ENCODE data around the gene SCO2.

Gene SCO2

DNA sequence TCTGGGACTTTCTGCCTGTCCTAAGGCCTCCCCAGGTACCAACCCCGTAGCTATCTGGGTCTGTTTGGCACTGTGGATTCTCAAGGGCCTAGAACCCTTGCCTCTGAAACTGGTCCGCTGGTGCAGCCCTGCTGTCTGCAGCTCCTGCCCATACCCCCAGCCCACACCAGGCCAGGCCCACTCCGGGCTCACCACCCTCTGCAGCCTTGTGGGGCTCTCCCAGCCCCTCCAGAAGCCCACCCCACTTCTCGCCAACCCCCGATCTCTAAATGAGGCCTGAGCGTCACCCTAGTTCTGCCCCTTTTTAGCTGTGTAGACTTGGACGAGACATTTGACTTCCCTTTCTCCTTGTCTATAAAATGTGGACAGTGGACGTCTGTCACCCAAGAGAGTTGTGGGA lies 25.0 kb upstream of the SCO2 start:
- H3K4me3 ChIP-seq (ENCODE audit: low read depth, low read length): no peak overlapping the region
- in situ Hi-C loops (cut with HindIII; ENCODE audit: low sequenced_read_pairs): no loop called here
- no peak for DNase-seq (ENCODE audit: low read depth, low spot score)
- no peak for TF ChIP-seq CTCF (IDR thresholded peaks at IDR 0.05; ENCODE audit: low read depth, low read length)

DNA sequence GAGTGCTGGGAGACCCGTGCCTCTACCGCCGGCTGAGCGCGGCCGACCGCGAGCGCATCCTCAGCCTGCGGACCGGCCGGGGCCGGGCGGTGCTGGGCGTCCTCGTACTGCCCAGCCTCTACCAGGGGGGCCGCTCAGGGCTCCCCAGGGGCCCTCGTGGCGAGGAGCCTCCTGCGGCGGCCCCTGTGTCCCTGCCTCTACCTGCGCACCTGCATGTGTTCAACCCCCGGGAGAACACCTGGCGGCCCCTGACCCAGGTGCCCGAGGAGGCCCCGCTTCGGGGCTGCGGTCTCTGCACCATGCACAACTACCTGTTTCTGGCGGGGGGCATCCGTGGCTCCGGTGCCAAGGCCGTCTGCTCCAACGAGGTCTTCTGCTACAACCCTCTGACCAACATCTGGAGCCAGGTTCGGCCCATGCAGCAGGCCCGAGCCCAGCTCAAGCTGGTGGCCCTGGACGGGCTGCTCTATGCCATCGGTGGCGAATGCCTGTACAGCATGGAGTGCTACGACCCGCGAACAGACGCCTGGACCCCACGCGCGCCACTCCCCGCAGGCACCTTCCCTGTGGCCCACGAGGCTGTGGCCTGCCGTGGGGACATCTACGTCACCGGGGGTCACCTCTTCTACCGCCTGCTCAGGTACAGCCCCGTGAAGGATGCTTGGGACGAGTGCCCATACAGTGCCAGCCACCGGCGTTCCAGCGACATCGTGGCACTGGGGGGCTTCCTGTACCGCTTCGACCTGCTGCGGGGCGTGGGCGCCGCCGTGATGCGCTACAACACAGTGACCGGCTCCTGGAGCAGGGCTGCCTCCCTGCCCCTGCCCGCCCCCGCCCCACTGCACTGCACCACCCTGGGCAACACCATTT lies 23.8 kb upstream of the SCO2 start:
- TF ChIP-seq CTCF (IDR thresholded peaks at IDR 0.05; ENCODE audit: low read depth, low read length): no peak
- DNase-seq (ENCODE audit: low read depth, low spot score): no peak
- no peak overlapping the region for H3K4me3 ChIP-seq (ENCODE audit: low read depth, low read length)
- in situ Hi-C loops (cut with HindIII; ENCODE audit: low sequenced_read_pairs): no loop called here

DNA sequence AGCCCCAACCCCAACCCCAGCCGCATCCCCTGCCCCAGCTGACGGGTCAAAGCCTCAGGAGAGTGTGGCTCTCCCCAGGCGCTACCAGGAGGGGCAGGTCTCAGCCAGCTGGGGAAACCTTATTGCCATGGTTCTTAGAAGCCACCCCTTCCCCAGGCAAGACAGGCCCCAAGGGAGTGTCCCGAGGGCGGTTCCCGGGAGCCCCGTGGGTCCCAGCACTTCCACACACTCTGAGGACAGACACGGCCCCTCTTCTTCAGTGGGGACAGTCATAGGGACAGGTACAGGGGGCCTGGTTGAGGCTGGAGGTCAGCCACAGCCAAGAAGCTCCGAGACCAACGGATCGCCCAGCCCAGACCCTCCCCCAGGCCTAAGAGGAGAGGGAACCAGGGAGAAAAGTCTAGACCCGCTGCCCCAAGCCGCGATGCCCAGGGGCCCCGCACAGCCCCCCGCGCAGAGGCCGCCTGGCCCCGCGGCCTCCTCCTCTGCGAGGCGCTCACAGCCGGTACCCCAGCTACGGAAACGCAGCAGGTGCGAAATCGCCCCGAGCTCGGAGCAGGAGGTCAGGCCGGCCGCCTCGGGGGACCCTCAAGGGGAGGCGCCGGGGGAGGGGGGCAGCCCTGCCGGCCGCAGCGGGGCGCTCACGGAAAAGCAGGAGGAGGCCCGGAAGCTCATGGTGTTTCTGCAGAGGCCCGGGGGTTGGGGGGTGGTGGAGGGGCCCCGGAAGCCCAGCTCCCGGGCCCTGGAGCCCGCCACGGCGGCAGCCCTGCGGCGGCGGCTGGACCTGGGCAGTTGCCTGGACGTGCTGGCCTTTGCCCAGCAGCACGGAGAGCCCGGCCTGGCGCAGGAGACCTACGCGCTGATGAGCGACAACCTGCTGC lies 22.9 kb upstream of the SCO2 start:
- no peak for DNase-seq (ENCODE audit: low read depth, low spot score)
- in situ Hi-C loops (cut with HindIII; ENCODE audit: low sequenced_read_pairs): no loop called here
- no peak for TF ChIP-seq CTCF (IDR thresholded peaks at IDR 0.05; ENCODE audit: low read depth, low read length)
- no peak overlapping the region for H3K4me3 ChIP-seq (ENCODE audit: low read depth, low read length)

- TF ChIP-seq CTCF (IDR thresholded peaks at IDR 0.05; ENCODE audit: low read depth, low read length): no peak
- in situ Hi-C loops (cut with HindIII; ENCODE audit: low sequenced_read_pairs): no loop called here
- no peak overlapping the region for H3K4me3 ChIP-seq (ENCODE audit: low read depth, low read length)
- no peak for DNase-seq (ENCODE audit: low read depth, low spot score)
These were observed 22.0 kb upstream of the SCO2 start for GRCh38 chr22:50547263-50547985.

DNA sequence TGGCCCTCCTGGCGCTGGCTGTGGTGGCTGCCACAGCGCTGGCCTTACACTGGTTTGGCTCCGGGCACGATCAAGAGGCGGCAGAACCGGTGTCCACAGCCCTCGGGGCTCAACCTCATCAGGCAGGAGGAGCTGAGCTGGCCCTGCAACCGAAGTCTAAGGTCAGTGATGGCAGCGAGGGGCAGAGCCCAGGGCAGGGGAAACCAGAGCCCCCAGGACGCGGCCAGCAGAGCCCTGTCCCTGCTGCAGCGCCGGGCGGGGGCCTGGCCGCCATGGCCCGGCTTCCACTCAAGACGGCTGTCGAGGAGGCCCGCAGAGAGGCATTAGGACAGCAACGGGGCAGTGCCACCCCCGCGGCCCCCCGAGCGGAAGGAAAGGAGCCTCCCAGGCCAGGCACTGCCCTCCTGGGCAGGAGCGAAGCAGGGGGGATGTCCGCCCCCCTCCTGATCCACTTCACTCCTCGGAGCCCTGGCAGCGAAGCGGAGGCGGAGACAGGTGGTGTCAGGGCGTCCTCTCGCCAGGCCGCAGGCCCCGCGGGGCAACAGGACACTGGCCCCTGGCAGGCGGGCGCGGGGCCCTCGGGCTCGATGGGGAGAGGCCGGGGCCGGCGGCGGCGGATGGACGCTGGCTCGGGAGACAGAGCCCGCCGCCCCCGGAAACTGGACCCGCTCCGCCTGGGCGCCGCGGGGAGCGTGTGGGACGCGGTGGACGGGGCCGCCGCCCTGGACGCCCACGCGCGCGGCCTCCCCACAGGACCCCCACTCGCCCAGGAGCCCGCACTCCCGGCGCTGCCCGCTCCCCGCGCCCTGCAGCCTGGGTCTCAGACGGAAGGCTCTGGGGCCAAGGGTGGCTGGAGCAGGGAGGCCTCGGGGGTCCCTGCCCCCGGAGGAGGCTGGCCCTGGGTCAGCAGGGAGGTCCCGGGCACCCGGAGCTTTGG lies 21.2 kb upstream of the SCO2 start:
- no peak for TF ChIP-seq CTCF (IDR thresholded peaks at IDR 0.05; ENCODE audit: low read depth, low read length)
- in situ Hi-C loops (cut with HindIII; ENCODE audit: low sequenced_read_pairs): no loop called here

More for the DNA sequence above, 21.2 kb upstream of the SCO2 start:
- no peak for DNase-seq (ENCODE audit: low read depth, low spot score)
- no peak overlapping the region for H3K4me3 ChIP-seq (ENCODE audit: low read depth, low read length)
